Stimulated activated CD8-positive, alpha-beta memory T cell treated with anti-CD3 and anti-CD28 coated beads, Interleukin-7, amount 100 ng/mL, for 48 hours (primary cell): ENCODE results near the gene PCYT2.

Experiments
- DNase-seq, 2 donors: peaks; one replicate each; pipeline ENCODE4 v3.0.0-alpha.2; 2020; ENCODE audit warnings: low read depth in 1 of 2; ENCODE audit errors: extremely low read depth in 1 of 2

The PCYT2 gene

GRCh38 chr17:81877569-81877968 is 33.6 kb downstream of the PCYT2 start:
- no peak for DNase-seq

GRCh38 chr17:81871387-81872230 is 39.6 kb downstream of the PCYT2 start:
- DNase-seq: peak; percentile 90 to 93

- no peak for DNase-seq
Observed at GRCh38 chr17:81870981-81871386, 40.2 kb downstream of the PCYT2 start, which contains the start of gene ARHGDIA. TSS of gene ARHGDIA (minus strand) at chr17:81871337. CDS start at chr17:81869930, 1,407 bp downstream.

- DNase-seq: no peak
Observed at GRCh38 chr17:81870131-81870980, 40.8 kb downstream of the PCYT2 start.

- no peak for DNase-seq
Observed at GRCh38 chr17:81869221-81870130, 41.7 kb downstream of the PCYT2 start.

GRCh38 chr17:81868674-81869220 is 42.5 kb downstream of the PCYT2 start:
- no peak for DNase-seq

GRCh38 chr17:81867991-81868673 is 43.1 kb downstream of the PCYT2 start:
- no peak for DNase-seq

- DNase-seq: no peak
Observed at GRCh38 chr17:81867170-81867990, 43.8 kb downstream of the PCYT2 start.

- no peak for DNase-seq
Observed at GRCh38 chr17:81866440-81867169, 44.6 kb downstream of the PCYT2 start.

GRCh38 chr17:81865733-81866439 is 45.3 kb downstream of the PCYT2 start:
- no peak for DNase-seq

- no peak for DNase-seq
Observed at GRCh38 chr17:81865358-81865732, 45.9 kb downstream of the PCYT2 start.

- no peak for DNase-seq
Observed at GRCh38 chr17:81863833-81864768, 47.1 kb downstream of the PCYT2 start.

- DNase-seq: no peak
Observed at GRCh38 chr17:81863123-81863675, 48.0 kb downstream of the PCYT2 start.

GRCh38 chr17:81860756-81861568 is 50.2 kb downstream of the PCYT2 start:
- DNase-seq: peak; percentile 99

GRCh38 chr17:81859906-81860755 is 51.1 kb downstream of the PCYT2 start, which contains the start of gene P4HB:
TSS of gene P4HB (minus strand) at chr17:81860535. CDS start at chr17:81860471, 64 bp downstream.
- DNase-seq: no peak
